ENCODE measurements around the gene BBX. TPM values are rescaled to one million over a fixed set of nuclear protein-coding genes. Genes with fewer than 3 reads are reported as not detected.

BBX gene
- total RNA-seq, 1 donor from 2014 or later: 51.6 TPM

GRCh38 chr3:107757140-107757539, 234.4 kb downstream of the BBX start:
- peaks cover 32% of the 10 kb centered on the region for H3K4me1 Mint-ChIP-seq
- no peak for TF ChIP-seq CTCF (conservative IDR thresholded peaks at IDR 0.05)
- no peaks in the 10 kb centered on the region for H3K27me3 Mint-ChIP-seq (ENCODE audit: low read depth)
- no peak for DNase-seq (ENCODE audit: low read depth, low spot score)
- no peaks in the 10 kb centered on the region for H3K9me3 Mint-ChIP-seq
- peaks cover 11% of the 10 kb centered on the region for H3K36me3 Mint-ChIP-seq (ENCODE audit: low read depth)
- H3K4me3 Mint-ChIP-seq: no peak overlapping the region
- no peak overlapping the region for H3K27ac Mint-ChIP-seq (ENCODE audit: unreplicated experiment)

- no peak for DNase-seq (ENCODE audit: low read depth, low spot score)
- H3K4me1 Mint-ChIP-seq: peaks cover 18% of the 10 kb centered on the region
- no peaks in the 10 kb centered on the region for H3K9me3 Mint-ChIP-seq
- H3K27ac Mint-ChIP-seq (ENCODE audit: unreplicated experiment): no peak overlapping the region
- H3K27me3 Mint-ChIP-seq (ENCODE audit: low read depth): no peaks in the 10 kb centered on the region
- peaks cover 11% of the 10 kb centered on the region for H3K36me3 Mint-ChIP-seq (ENCODE audit: low read depth)
- no peak overlapping the region for H3K4me3 Mint-ChIP-seq
- no peak for TF ChIP-seq CTCF (conservative IDR thresholded peaks at IDR 0.05)
Measured at GRCh38 chr3:107760144-107760543, 237.4 kb downstream of the BBX start.

- DNase-seq (ENCODE audit: low read depth, low spot score): no peak
- Mint-ChIP-seq H3K9me3 (no peaks in the 10 kb centered on the region), H3K4me3 (no peak overlapping the region), H3K27me3 (ENCODE audit: low read depth) (no peaks in the 10 kb centered on the region), H3K27ac (ENCODE audit: unreplicated experiment) (no peak overlapping the region), H3K36me3 (ENCODE audit: low read depth) (peaks cover 14% of the 10 kb centered on the region), H3K4me1 (peaks cover 18% of the 10 kb centered on the region)
- no peak for TF ChIP-seq CTCF (conservative IDR thresholded peaks at IDR 0.05)
Measured at GRCh38 chr3:107761391-107761790, 238.6 kb downstream of the BBX start.

- no peak for TF ChIP-seq CTCF (conservative IDR thresholded peaks at IDR 0.05)
- Mint-ChIP-seq H3K36me3 (ENCODE audit: low read depth) (peaks cover 11% of the 10 kb centered on the region), H3K9me3 (no peaks in the 10 kb centered on the region), H3K27ac (ENCODE audit: unreplicated experiment) (no peak overlapping the region), H3K27me3 (ENCODE audit: low read depth) (no peaks in the 10 kb centered on the region), H3K4me1 (peaks cover 11% of the 10 kb centered on the region), H3K4me3 (no peak overlapping the region)
- no peak for DNase-seq (ENCODE audit: low read depth, low spot score)
Measured at GRCh38 chr3:107765524-107765923, 242.8 kb downstream of the BBX start.

GRCh38 chr3:107767897-107768605, 245.3 kb downstream of the BBX start:
- TF ChIP-seq CTCF (conservative IDR thresholded peaks at IDR 0.05): no peak
- Mint-ChIP-seq H3K4me1 (peaks cover 6% of the 10 kb centered on the region), H3K9me3 (no peaks in the 10 kb centered on the region), H3K4me3 (no peak overlapping the region), H3K27me3 (ENCODE audit: low read depth) (no peaks in the 10 kb centered on the region), H3K27ac (ENCODE audit: unreplicated experiment) (peak overlapping the region; percentile 93), H3K36me3 (ENCODE audit: low read depth) (peaks cover 14% of the 10 kb centered on the region)
- no peak for DNase-seq (ENCODE audit: low read depth, low spot score)
